ENCODE data around the gene CLDN6. TPM values are rescaled to one million over a fixed set of nuclear protein-coding genes. Genes with fewer than 3 reads are reported as not detected.
A peak's percentile ranks its signal among the peaks of the same experiment; 100 is the strongest.

Gene CLDN6
- total RNA-seq, 4 donors from 2014 or later, result not detected

GRCh38 chr16:3012828-3013420 lies 5.1 kb downstream of the CLDN6 start, which contains the start of gene CLDN9:
Gene CLDN9, plus strand, starts transcription at chr16:3012923. Its CDS starts 440 bp downstream, at chr16:3013363.
- H3K4me3 ChIP-seq (replicated peaks in 1 of 3), result no peak within 1 kb of the TSS
- WGBS, 2 donors, result 20 to 42% methylated on average over 8 to 14 of the region's 27 CpGs
- H3K36me3 ChIP-seq, result no peaks in the 10 kb centered on the region
- no peaks in the 10 kb centered on the region for H3K27me3 ChIP-seq
- H3K4me1 ChIP-seq, result peaks cover 11 to 17% of the 10 kb centered on the region in 2 donors
- no peaks in the 10 kb centered on the region for H3K9me3 ChIP-seq
- intact Hi-C loops (cut with DNase I), result no loop called here
- TF ChIP-seq POLR2A (IDR thresholded peaks at IDR 0.05) (peak in 1 of 2 donors; percentile 44), CTCF (IDR thresholded peaks at IDR 0.05) (peak in 2 of 6 experiments; percentile 9 to 14)
- no peak within 1 kb of the TSS for H3K27ac ChIP-seq
- peak; percentile 77 to 85 for DNase-seq

- no peaks in the 10 kb centered on the region for H3K27me3 ChIP-seq
These were observed 5.7 kb downstream of the CLDN6 start for GRCh38 chr16:3012246-3012645.

GRCh38 chr16:3010510-3010909 lies 7.5 kb downstream of the CLDN6 start:
- no peak overlapping the region for H3K27ac ChIP-seq
- no peak overlapping the region for H3K4me3 ChIP-seq (replicated peaks in 1 of 3)
- H3K9me3 ChIP-seq, result no peaks in the 10 kb centered on the region
- 93 to 96% methylated on average over 8 of the region's 8 CpGs for WGBS, 2 donors
- no peaks in the 10 kb centered on the region for H3K27me3 ChIP-seq
- no peak for TF ChIP-seq POLR2A (IDR thresholded peaks at IDR 0.05)
- no peak for TF ChIP-seq CTCF (IDR thresholded peaks at IDR 0.05)
- intact Hi-C loops (cut with DNase I), result no loop called here
- H3K36me3 ChIP-seq, result no peaks in the 10 kb centered on the region
- DNase-seq, result no peak
- H3K4me1 ChIP-seq, result peaks cover 9 to 16% of the 10 kb centered on the region in 2 donors

More at GRCh38 chr16:3012246-3012645, 5.7 kb downstream of the CLDN6 start:
- H3K9me3 ChIP-seq, result no peaks in the 10 kb centered on the region
- TF ChIP-seq CTCF (IDR thresholded peaks at IDR 0.05) (no peak), POLR2A (IDR thresholded peaks at IDR 0.05) (no peak)
- no peak overlapping the region for H3K4me3 ChIP-seq (replicated peaks in 1 of 3)
- no peaks in the 10 kb centered on the region for H3K36me3 ChIP-seq
- intact Hi-C loops (cut with DNase I), result no loop called here
- H3K4me1 ChIP-seq, result peaks cover 9 to 16% of the 10 kb centered on the region in 2 donors
- 14 to 15% methylated on average over 14 of the region's 19 CpGs for WGBS, 2 donors
- peak; percentile 38 to 44 for DNase-seq
- H3K27ac ChIP-seq, result no peak overlapping the region

- Histone ChIP-seq H3K9me3 (no peaks in the 10 kb centered on the region), H3K27me3 (no peaks in the 10 kb centered on the region), H3K4me3 (replicated peaks in 1 of 3) (no peak overlapping the region), H3K4me1 (peaks cover 9 to 19% of the 10 kb centered on the region in 2 donors), H3K27ac (no peak overlapping the region), H3K36me3 (no peaks in the 10 kb centered on the region)
- peak; percentile 73 to 76 for DNase-seq
- WGBS, 2 donors, result 34 to 37% methylated on average over 15 to 20 of the region's 21 CpGs
- TF ChIP-seq POLR2A (IDR thresholded peaks at IDR 0.05), result no peak
- TF ChIP-seq CTCF (IDR thresholded peaks at IDR 0.05), result no peak
- intact Hi-C loops (cut with DNase I), result no loop called here
These were observed 8.2 kb downstream of the CLDN6 start for GRCh38 chr16:3009568-3010390.

GRCh38 chr16:3008690-3009037 lies 9.3 kb downstream of the CLDN6 start:
- no peaks in the 10 kb centered on the region for H3K36me3 ChIP-seq
- no peaks in the 10 kb centered on the region for H3K9me3 ChIP-seq
- H3K4me3 ChIP-seq (replicated peaks in 1 of 3), result no peak overlapping the region
- DNase-seq, result no peak
- 52 to 80% methylated on average over 4 of the region's 4 CpGs for WGBS, 2 donors
- H3K27me3 ChIP-seq, result no peaks in the 10 kb centered on the region
- intact Hi-C loops (cut with DNase I), result no loop called here
- H3K27ac ChIP-seq, result no peak overlapping the region
- TF ChIP-seq POLR2A (IDR thresholded peaks at IDR 0.05) (no peak), CTCF (IDR thresholded peaks at IDR 0.05) (no peak)
- peaks cover 9 to 20% of the 10 kb centered on the region in 2 donors for H3K4me1 ChIP-seq

Data from thyroid gland (tissue), 4 donors.